ENCODE measurements around the gene ALDH1L1.
"Not testable (repeated sequence)": the region's sequence is repeated elsewhere in the genome, so short reads cannot be mapped to it uniquely, and the experiment has no call there.

ALDH1L1 gene

GRCh38 chr3:126104028-126104635, 76.3 kb downstream of the ALDH1L1 start:
- DNase-seq = no peak

- no peak for DNase-seq
These were observed 77.0 kb downstream of the ALDH1L1 start for GRCh38 chr3:126103121-126104027.

GRCh38 chr3:126102530-126102951, 77.8 kb downstream of the ALDH1L1 start:
- no peak for DNase-seq

GRCh38 chr3:126102011-126102410, 78.4 kb downstream of the ALDH1L1 start:
- DNase-seq = no peak

- DNase-seq = no peak
These were observed 78.8 kb downstream of the ALDH1L1 start for GRCh38 chr3:126101521-126101982.

GRCh38 chr3:126100634-126101301, 79.6 kb downstream of the ALDH1L1 start:
- no peak for DNase-seq

- no peak for DNase-seq
These were observed 80.1 kb downstream of the ALDH1L1 start for GRCh38 chr3:126100269-126100633.

- no peak for DNase-seq
These were observed 82.0 kb downstream of the ALDH1L1 start for GRCh38 chr3:126098391-126098858.

- no peak for DNase-seq
These were observed 82.6 kb downstream of the ALDH1L1 start for GRCh38 chr3:126097801-126098200.

GRCh38 chr3:126096274-126096673, 84.1 kb downstream of the ALDH1L1 start:
- DNase-seq = not testable (repeated sequence)

- DNase-seq = not testable (repeated sequence)
These were observed 88.3 kb downstream of the ALDH1L1 start for GRCh38 chr3:126092128-126092527.

GRCh38 chr3:126087552-126088175, 92.7 kb downstream of the ALDH1L1 start:
- no peak for DNase-seq

GRCh38 chr3:126085841-126086240, 94.5 kb downstream of the ALDH1L1 start:
- no peak for DNase-seq

- DNase-seq = no peak
These were observed 95.1 kb downstream of the ALDH1L1 start for GRCh38 chr3:126085276-126085675.

- no peak for DNase-seq
These were observed 95.6 kb downstream of the ALDH1L1 start for GRCh38 chr3:126084768-126085180.

- peak; percentile 7 for DNase-seq
These were observed 96.2 kb downstream of the ALDH1L1 start, which contains the start of gene SLC41A3 for GRCh38 chr3:126083913-126084767. Gene SLC41A3 (minus strand): TSS chr3:126084124. CDS start chr3:126068219, 15,905 bp downstream.

GRCh38 chr3:126083511-126083912, 96.9 kb downstream of the ALDH1L1 start:
- DNase-seq = peak; percentile 1

GRCh38 chr3:126083138-126083445, 97.3 kb downstream of the ALDH1L1 start:
- DNase-seq = no peak

- no peak for DNase-seq
These were observed 97.8 kb downstream of the ALDH1L1 start for GRCh38 chr3:126082362-126083137.

GRCh38 chr3:126081618-126082361, 98.6 kb downstream of the ALDH1L1 start:
- no peak for DNase-seq
